Activated CD8-positive, alpha-beta T cell treated with anti-CD3 and anti-CD28 coated beads for 36 hours (primary cell): Measurements from ENCODE around the gene UMAD1. TPM values are rescaled to one million over a fixed set of nuclear protein-coding genes. Genes with fewer than 3 reads are reported as not detected.

Source experiments
- ATAC-seq: fragments of 200-7000 bp; cut with Tn5 transposase; one replicate; pipeline ENCODE4 v1.10.0; 2021; ENCODE audit warnings: mild to moderate bottlenecking, moderate library complexity
- CTCF ChIA-PET: fragments of 350-600 bp; sonication (Branson Sonifier 250); formaldehyde crosslinking; loops from one replicate; lab custom pipeline; 2021; ENCODE audit warnings: antibody characterized with exemption; lab: Charles Lee
- POLR2A ChIA-PET: fragments of 350-600 bp; sonication (Branson Sonifier 250); formaldehyde crosslinking; loops from one replicate; lab custom pipeline; 2021; ENCODE audit warnings: antibody characterized with exemption; lab: Charles Lee
- DNase-seq: peaks from one replicate; pipeline ENCODE4 v3.0.0-alpha.2; 2020
- H3K27ac Mint-ChIP-seq: one replicate; pipeline ENCODE4 v1.8.0; 2021; ENCODE audit warnings: mild to moderate bottlenecking, mixed read lengths
- H3K27me3 Mint-ChIP-seq: one replicate; pipeline ENCODE4 v1.8.0; 2021; ENCODE audit warnings: mixed read lengths
- H3K36me3 Mint-ChIP-seq: one replicate; pipeline ENCODE4 v1.8.0; 2021; ENCODE audit warnings: low read depth, mixed read lengths
- H3K4me1 Mint-ChIP-seq: one replicate; pipeline ENCODE4 v1.8.0; 2021; ENCODE audit warnings: low read depth, mixed read lengths
- H3K4me3 Mint-ChIP-seq: one replicate; pipeline ENCODE4 v1.8.0; 2021; ENCODE audit warnings: mild to moderate bottlenecking, moderate library complexity, mixed read lengths
- H3K9me3 Mint-ChIP-seq: one replicate; pipeline ENCODE4 v1.8.0; 2021; ENCODE audit warnings: mixed read lengths
- CTCF ChIP-seq: fragments of 200-600 bp; IDR thresholded peaks from one replicate; pipeline ENCODE4 v1.8.0; 2022; ENCODE audit warnings: antibody characterized with exemption, mild to moderate bottlenecking
- intact Hi-C: fragments of 100-400 bp; cut with micrococcal nuclease; formaldehyde crosslinking; loops from one replicate; pipeline ENCODE4 v1.10.0; 2022
- total RNA-seq, 2 experiments: library from RNA; stranded (reverse); gene quantifications; one replicate each; pipeline ENCODE4 v1.2.3, GENCODE V29; 2021

The UMAD1 gene
- total RNA-seq, 2 experiments from 2014 or later = 10.1 to 11.1 TPM

- TF ChIP-seq CTCF = no peak
- Mint-ChIP-seq H3K4me1 (peaks cover 43% of the 10 kb centered on the region), H3K27me3 (no peaks in the 10 kb centered on the region), H3K9me3 (peaks cover 17% of the 10 kb centered on the region), H3K36me3 (peaks cover 30% of the 10 kb centered on the region), H3K4me3 (no peak overlapping the region), H3K27ac (no peak overlapping the region)
- intact Hi-C loops = no loop called here
- no peak for DNase-seq
- CTCF ChIA-PET = interaction anchor here (1.3 to 1.8 kb wide), 2 partner anchors 14 to 26 kb away, joined by 3 to 12 read pairs; no protein-coding TSS in a partner anchor
- no peak for ATAC-seq
- POLR2A ChIA-PET = no interaction called here
These were observed 26.6 kb downstream of the UMAD1 start for GRCh38 chr7:7667187-7667586.

DNA sequence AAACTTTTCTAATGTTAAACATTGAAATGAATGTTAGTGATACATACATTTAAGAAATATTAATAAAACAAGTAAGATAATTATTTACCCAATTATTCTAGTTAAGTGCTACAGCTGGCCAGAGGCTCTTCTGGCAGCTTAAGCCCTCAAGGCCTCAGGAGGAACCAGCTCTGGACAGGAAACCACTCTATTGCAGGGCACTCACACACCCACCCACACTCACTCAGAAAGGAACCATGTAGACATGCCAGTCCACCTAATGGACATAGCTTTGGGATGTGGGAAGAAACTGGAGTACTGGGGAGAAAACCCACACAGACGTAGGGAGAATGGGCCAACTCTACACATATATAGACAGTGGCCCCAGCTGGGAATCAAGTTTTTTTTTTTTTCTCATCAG is 28.2 kb downstream of the UMAD1 start:
- Mint-ChIP-seq H3K4me3 (no peak overlapping the region), H3K27ac (no peak overlapping the region), H3K27me3 (no peaks in the 10 kb centered on the region), H3K36me3 (peaks cover 43% of the 10 kb centered on the region), H3K4me1 (peaks cover 50% of the 10 kb centered on the region), H3K9me3 (peaks cover 25% of the 10 kb centered on the region)
- no peak for TF ChIP-seq CTCF
- intact Hi-C loops = no loop called here
- ATAC-seq (no peak), DNase-seq (no peak)
- CTCF ChIA-PET = no interaction called here
- POLR2A ChIA-PET = interaction anchor here (0.6 to 1.0 kb wide), 3 partner anchors 12 to 65 kb away, joined by 3 to 4 read pairs (median 4); no protein-coding TSS in a partner anchor

DNA sequence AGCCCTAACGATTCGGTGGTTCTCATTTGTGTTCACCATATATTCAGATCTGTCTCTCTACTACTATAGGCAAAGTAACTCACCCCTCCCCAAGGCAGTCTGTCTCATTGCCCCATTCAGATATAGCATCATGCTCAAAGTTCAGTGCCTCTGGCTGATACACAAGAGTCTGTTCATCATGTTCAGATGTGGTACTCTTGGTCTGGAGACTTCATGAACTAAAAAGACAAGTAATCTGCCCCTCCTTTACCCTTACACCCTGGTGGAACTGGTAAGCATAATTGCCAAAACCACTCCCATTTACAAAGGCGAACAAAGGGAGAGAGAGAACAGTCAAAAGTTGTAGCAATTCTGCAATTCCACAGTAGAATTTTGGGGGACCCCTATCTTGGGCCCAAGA is 29.9 kb downstream of the UMAD1 start:
- Mint-ChIP-seq H3K27me3 (no peaks in the 10 kb centered on the region), H3K27ac (peak overlapping the region; percentile 1), H3K36me3 (peaks cover 49% of the 10 kb centered on the region), H3K4me3 (no peak overlapping the region), H3K9me3 (peaks cover 25% of the 10 kb centered on the region), H3K4me1 (peaks cover 52% of the 10 kb centered on the region)
- no peak for ATAC-seq
- DNase-seq = no peak
- intact Hi-C loops = loop anchor here (10.0 kb wide), 1 partner anchor 184 kb away; no protein-coding TSS in a partner anchor
- CTCF ChIA-PET = interaction anchor here (1.7 kb wide), 1 partner anchor 10 kb away, joined by 6 read pairs; no protein-coding TSS in a partner anchor
- POLR2A ChIA-PET = interaction anchor here (1.5 kb wide), 1 partner anchor 31 kb away, joined by 4 read pairs; the partner anchor contains the start of gene UMAD1
- no peak for TF ChIP-seq CTCF

GRCh38 chr7:7671361-7671760 is 30.8 kb downstream of the UMAD1 start:
- ChIA-PET POLR2A (interaction anchor here (1.5 kb wide), 1 partner anchor 31 kb away, joined by 4 read pairs; the partner anchor contains the start of gene UMAD1), CTCF (interaction anchor here (1.7 kb wide), 1 partner anchor 10 kb away, joined by 6 read pairs; no protein-coding TSS in a partner anchor)
- intact Hi-C loops = loop anchor here (10.0 kb wide), 1 partner anchor 183 kb away; no protein-coding TSS in a partner anchor
- Mint-ChIP-seq H3K4me1 (peaks cover 50% of the 10 kb centered on the region), H3K9me3 (peaks cover 28% of the 10 kb centered on the region), H3K36me3 (peaks cover 55% of the 10 kb centered on the region), H3K27ac (peak overlapping the region; percentile 88), H3K27me3 (no peaks in the 10 kb centered on the region), H3K4me3 (no peak overlapping the region)
- ATAC-seq (peak; percentile 11), DNase-seq (no peak)
- TF ChIP-seq CTCF = no peak

DNA sequence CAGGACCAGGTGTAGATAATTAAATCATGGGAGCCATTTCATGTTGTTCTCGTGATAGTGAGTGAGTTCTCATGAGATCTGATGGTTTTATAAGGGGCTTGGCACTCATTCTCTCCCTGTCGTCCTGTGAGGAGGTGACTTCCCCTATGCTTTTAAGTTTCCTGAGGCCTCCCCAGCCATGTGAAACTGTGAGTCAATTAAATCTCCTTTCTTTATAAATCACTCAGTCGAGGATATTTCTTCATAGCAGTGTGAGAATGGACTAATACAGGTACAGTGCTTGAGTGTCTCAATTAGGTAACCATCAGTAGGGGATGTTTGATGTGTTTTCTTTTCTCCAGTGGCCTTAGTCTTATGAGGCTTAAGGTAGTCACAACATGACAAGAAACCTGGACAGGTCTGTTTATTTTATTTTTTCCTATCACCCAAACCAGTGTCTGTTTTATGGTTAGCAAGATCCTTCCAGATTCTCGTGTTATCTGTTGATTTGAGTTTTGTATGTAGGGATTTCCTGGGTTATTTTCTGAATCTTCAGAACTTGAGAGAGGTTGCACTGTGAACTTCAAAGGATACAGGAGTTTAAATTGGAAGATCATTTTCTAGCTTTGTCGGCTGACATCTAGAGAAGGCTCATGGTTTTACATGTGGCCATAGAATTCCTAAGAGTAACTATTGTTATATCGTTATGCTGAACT is 32.1 kb downstream of the UMAD1 start:
- Mint-ChIP-seq H3K4me3 (peak overlapping the region; percentile 22), H3K4me1 (peaks cover 52% of the 10 kb centered on the region), H3K9me3 (peaks cover 31% of the 10 kb centered on the region), H3K27me3 (no peaks in the 10 kb centered on the region), H3K36me3 (peaks cover 58% of the 10 kb centered on the region), H3K27ac (peak overlapping the region; percentile 88)
- intact Hi-C loops = loop anchor here (10.0 kb wide), 1 partner anchor 182 kb away; no protein-coding TSS in a partner anchor
- ATAC-seq (peak; percentile 86), DNase-seq (peak; percentile 43)
- TF ChIP-seq CTCF = no peak
- ChIA-PET POLR2A (no interaction called here), CTCF (interaction anchor here (1.0 kb wide), 1 partner anchor 298 kb away, joined by 3 read pairs; no protein-coding TSS in a partner anchor)
